Lower lobe of right lung (tissue), 2 donors: ENCODE data around the gene GRAMD1B. TPM values are rescaled to one million over a fixed set of nuclear protein-coding genes. Genes with fewer than 3 reads are reported as not detected.

Experiments
- ATAC-seq, 2 donors: fragments of 200-7000 bp; cut with Tn5 transposase; one replicate each; pipeline ENCODE4 v1.9.1; 2020 to 2022; ENCODE audit warnings: mild to moderate bottlenecking in 2 of 2, moderate library complexity in 2 of 2
- DNase-seq: peaks from one replicate; pipeline ENCODE4 v3.0.0-alpha.2; 2020
- H3K27ac ChIP-seq: fragments of 200-600 bp; one replicate; pipeline ENCODE4 v1.8.0; 2022
- H3K27me3 ChIP-seq: fragments of 200-600 bp; one replicate; pipeline ENCODE4 v1.8.0; 2022; ENCODE audit warnings: low read depth
- H3K36me3 ChIP-seq: fragments of 200-600 bp; one replicate; pipeline ENCODE4 v1.8.0; 2022; ENCODE audit warnings: mild to moderate bottlenecking
- H3K4me1 ChIP-seq: fragments of 200-600 bp; one replicate; pipeline ENCODE4 v1.8.0; 2022
- H3K4me3 ChIP-seq: fragments of 200-600 bp; one replicate; pipeline ENCODE4 v1.8.0; 2022; ENCODE audit warnings: mild to moderate bottlenecking
- H3K9me3 ChIP-seq: fragments of 200-600 bp; one replicate; pipeline ENCODE4 v1.8.0; 2022
- CTCF ChIP-seq: fragments of 200-600 bp; IDR thresholded peaks from one replicate; pipeline ENCODE4 v1.8.0; 2022; ENCODE audit warnings: antibody characterized with exemption, mild to moderate bottlenecking
- intact Hi-C: fragments of 100-400 bp; cut with DNase I; formaldehyde crosslinking; loops from one replicate; pipeline ENCODE4 v1.11.0; 2022
- total RNA-seq: library from RNA; stranded (reverse); fragmentation: NEBNext Ultra II Directional; extraction: Animal tissue kit (Norgen Biotek cat#: 25700); gene quantifications from one replicate; pipeline ENCODE4 v1.2.1, GENCODE V29; 2021
- donor health status: DM: no; HTN: yes; CAD: no; lungs with severe emphysema.

The GRAMD1B gene
- total RNA-seq, 1 donor from 2014 or later = 9.9 TPM

GRCh38 chr11:123491241-123491640, 61.2 kb downstream of the GRAMD1B start:
- H3K36me3 ChIP-seq = no peaks in the 10 kb centered on the region
- H3K9me3 ChIP-seq = no peaks in the 10 kb centered on the region
- no peak overlapping the region for H3K27ac ChIP-seq
- no peak for DNase-seq
- intact Hi-C loops = no loop called here
- no peaks in the 10 kb centered on the region for H3K27me3 ChIP-seq
- H3K4me3 ChIP-seq = no peak overlapping the region
- no peak for TF ChIP-seq CTCF
- no peak for ATAC-seq
- no peaks in the 10 kb centered on the region for H3K4me1 ChIP-seq

- Histone ChIP-seq H3K9me3 (no peaks in the 10 kb centered on the region), H3K4me3 (no peak overlapping the region), H3K4me1 (no peaks in the 10 kb centered on the region), H3K36me3 (no peaks in the 10 kb centered on the region), H3K27me3 (no peaks in the 10 kb centered on the region), H3K27ac (no peak overlapping the region)
- TF ChIP-seq CTCF = no peak
- ATAC-seq = no peak
- no peak for DNase-seq
- intact Hi-C loops = no loop called here
Observed at GRCh38 chr11:123493349-123494063, 63.4 kb downstream of the GRAMD1B start.

- Histone ChIP-seq H3K36me3 (no peaks in the 10 kb centered on the region), H3K27me3 (no peaks in the 10 kb centered on the region), H3K4me3 (no peak overlapping the region), H3K4me1 (no peaks in the 10 kb centered on the region), H3K27ac (no peak overlapping the region), H3K9me3 (no peaks in the 10 kb centered on the region)
- ATAC-seq (no peak), DNase-seq (no peak)
- intact Hi-C loops = no loop called here
- TF ChIP-seq CTCF = no peak
Observed at GRCh38 chr11:123494195-123495050, 64.4 kb downstream of the GRAMD1B start.

- Histone ChIP-seq H3K27ac (no peak overlapping the region), H3K4me1 (no peaks in the 10 kb centered on the region), H3K9me3 (no peaks in the 10 kb centered on the region), H3K27me3 (no peaks in the 10 kb centered on the region), H3K4me3 (no peak overlapping the region), H3K36me3 (no peaks in the 10 kb centered on the region)
- TF ChIP-seq CTCF = no peak
- ATAC-seq (no peak), DNase-seq (no peak)
- intact Hi-C loops = no loop called here
Observed at GRCh38 chr11:123504401-123504800, 74.3 kb downstream of the GRAMD1B start.

GRCh38 chr11:123505546-123506299, 75.7 kb downstream of the GRAMD1B start:
- DNase-seq = no peak

More at GRCh38 chr11:123505546-123506299, 75.7 kb downstream of the GRAMD1B start:
- no peak overlapping the region for H3K4me3 ChIP-seq
- no peak overlapping the region for H3K27ac ChIP-seq
- H3K27me3 ChIP-seq = no peaks in the 10 kb centered on the region
- no peaks in the 10 kb centered on the region for H3K36me3 ChIP-seq
- no peaks in the 10 kb centered on the region for H3K9me3 ChIP-seq
- ATAC-seq = no peak
- no peaks in the 10 kb centered on the region for H3K4me1 ChIP-seq
- TF ChIP-seq CTCF = no peak
- intact Hi-C loops = no loop called here
